DOHH2 (cell line): ENCODE results near the gene ADAMTSL1.

ENCODE experiments used
- EZH2phosphoT487 ChIP-seq: fragments of 200-600 bp; sonication (generic); IDR thresholded peaks from 2 replicates; pipeline ENCODE4 v1.6.1; 2017; ENCODE audit warnings: borderline replicate concordance, mild to moderate bottlenecking, antibody characterized with exemption, low read length, moderate library complexity, mixed read lengths
- TF ChIP-seq, protein P1 (sequence below): fragments of 200-600 bp; sonication (generic); IDR thresholded peaks from one replicate; pipeline ENCODE4 v1.5.1; 2014; ENCODE audit warnings: antibody characterized with exemption, mild to moderate bottlenecking, low read depth, low read length; ENCODE audit not compliant: poor library complexity, severe bottlenecking

DNA sequence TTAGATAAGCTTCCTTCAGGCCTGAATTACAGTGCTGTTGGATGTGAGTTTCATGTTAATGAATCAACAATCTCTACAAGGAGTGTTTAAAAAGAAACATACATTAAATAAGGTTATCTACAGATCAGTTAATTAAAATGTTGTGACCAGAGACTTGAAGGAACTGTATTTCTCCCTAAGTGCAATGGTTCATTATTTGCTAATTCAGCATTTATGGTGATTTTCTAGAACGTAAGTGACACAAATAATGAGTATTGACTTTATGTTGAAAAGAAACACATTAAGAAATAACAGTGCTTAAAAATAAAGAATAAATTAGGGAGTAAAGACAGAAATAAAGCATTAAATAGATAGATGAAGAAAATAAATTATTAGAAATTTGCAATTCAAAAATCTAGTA, 74.5 kb downstream of the ADAMTSL1 start:
- TF ChIP-seq, protein P1, sequence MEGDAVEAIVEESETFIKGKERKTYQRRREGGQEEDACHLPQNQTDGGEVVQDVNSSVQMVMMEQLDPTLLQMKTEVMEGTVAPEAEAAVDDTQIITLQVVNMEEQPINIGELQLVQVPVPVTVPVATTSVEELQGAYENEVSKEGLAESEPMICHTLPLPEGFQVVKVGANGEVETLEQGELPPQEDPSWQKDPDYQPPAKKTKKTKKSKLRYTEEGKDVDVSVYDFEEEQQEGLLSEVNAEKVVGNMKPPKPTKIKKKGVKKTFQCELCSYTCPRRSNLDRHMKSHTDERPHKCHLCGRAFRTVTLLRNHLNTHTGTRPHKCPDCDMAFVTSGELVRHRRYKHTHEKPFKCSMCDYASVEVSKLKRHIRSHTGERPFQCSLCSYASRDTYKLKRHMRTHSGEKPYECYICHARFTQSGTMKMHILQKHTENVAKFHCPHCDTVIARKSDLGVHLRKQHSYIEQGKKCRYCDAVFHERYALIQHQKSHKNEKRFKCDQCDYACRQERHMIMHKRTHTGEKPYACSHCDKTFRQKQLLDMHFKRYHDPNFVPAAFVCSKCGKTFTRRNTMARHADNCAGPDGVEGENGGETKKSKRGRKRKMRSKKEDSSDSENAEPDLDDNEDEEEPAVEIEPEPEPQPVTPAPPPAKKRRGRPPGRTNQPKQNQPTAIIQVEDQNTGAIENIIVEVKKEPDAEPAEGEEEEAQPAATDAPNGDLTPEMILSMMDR, result no peak
- no peak for TF ChIP-seq EZH2phosphoT487
